Mesodermal cell (in vitro differentiated cells): ENCODE results near the gene LCE2B.
"Not testable (repeated sequence)": the region's sequence is repeated elsewhere in the genome, so short reads cannot be mapped to it uniquely, and the experiment has no call there.

ENCODE experiments used
- H3K27ac ChIP-seq: 2 replicates; pipeline ENCODE4 v1.7.0; 2013; ENCODE audit warnings: mild to moderate bottlenecking, low read depth, low read length, moderate library complexity; ENCODE audit not compliant: severe bottlenecking
- H3K36me3 ChIP-seq: 2 replicates; pipeline ENCODE4 v1.7.1; 2013; ENCODE audit warnings: mild to moderate bottlenecking, low read length, moderate library complexity; ENCODE audit not compliant: control insufficient read depth, insufficient read depth
- H3K4me1 ChIP-seq: one replicate; pipeline ENCODE4 v1.7.1; 2013; ENCODE audit warnings: mild to moderate bottlenecking, low read length; ENCODE audit not compliant: insufficient read depth, control insufficient read depth, poor library complexity, severe bottlenecking
- H3K4me3 ChIP-seq: 2 replicates; pipeline ENCODE4 v1.7.0; 2013; ENCODE audit warnings: low read length, control low read depth, mild to moderate bottlenecking; ENCODE audit not compliant: insufficient read depth, poor library complexity, severe bottlenecking; ENCODE audit errors: extremely low read depth
- H3K9me3 ChIP-seq: 2 replicates; pipeline ENCODE4 v1.7.1; 2013; ENCODE audit warnings: mild to moderate bottlenecking, low read length, moderate library complexity; ENCODE audit not compliant: control insufficient read depth
- whole genome bisulfite sequencing, 2 experiments: methylation state at CpG; one replicate each; pipeline ENCODE4 v1.1.5; 2013; ENCODE audit warnings: missing lambda C conversion rate in 2 of 2; ENCODE audit not compliant: insufficient coverage in 2 of 2; 5-methylcytosine and 5-hydroxymethylcytosine counted together

The LCE2B gene

GRCh38 chr1:152667648-152668047 is 18.3 kb upstream of the LCE2B start:
- 78 to 93% methylated on average over 5 of the region's 5 CpGs for WGBS, 2 experiments
- Histone ChIP-seq H3K27ac (no peak overlapping the region), H3K36me3 (no peaks in the 10 kb centered on the region), H3K9me3 (peaks cover 68% of the 10 kb centered on the region), H3K4me1 (no peaks in the 10 kb centered on the region), H3K4me3 (no peak overlapping the region)

GRCh38 chr1:152673016-152673415 is 12.9 kb upstream of the LCE2B start:
- WGBS, 2 experiments, result 0 to 22% methylated on average over 1 of the region's 2 CpGs
- H3K4me3 ChIP-seq, result no peak overlapping the region
- no peaks in the 10 kb centered on the region for H3K4me1 ChIP-seq
- no peaks in the 10 kb centered on the region for H3K36me3 ChIP-seq
- peaks cover 42% of the 10 kb centered on the region for H3K9me3 ChIP-seq
- H3K27ac ChIP-seq, result no peak overlapping the region

- not testable (repeated sequence) for H3K4me3 ChIP-seq, H3K36me3 ChIP-seq, H3K4me1 ChIP-seq, H3K27ac ChIP-seq
- H3K9me3 ChIP-seq, result peaks cover 45% of the 10 kb centered on the region
- WGBS, 2 experiments, result 29 to 38% methylated on average over 1 of the region's 3 CpGs
Measured at GRCh38 chr1:152674983-152675382, 10.9 kb upstream of the LCE2B start, which contains the start of gene LCE2C. LCE2C (plus strand) TSS chr1:152675279; CDS start chr1:152676016, 737 bp downstream.

GRCh38 chr1:152679459-152679858 is 6.5 kb upstream of the LCE2B start:
- H3K36me3 ChIP-seq, result no peaks in the 10 kb centered on the region
- peaks cover 60% of the 10 kb centered on the region for H3K9me3 ChIP-seq
- no peaks in the 10 kb centered on the region for H3K4me1 ChIP-seq
- H3K27ac ChIP-seq, result no peak overlapping the region
- 48 to 84% methylated on average over 2 to 5 of the region's 6 CpGs for WGBS, 2 experiments
- no peak overlapping the region for H3K4me3 ChIP-seq

GRCh38 chr1:152681616-152682015 is 4.3 kb upstream of the LCE2B start:
- Histone ChIP-seq H3K9me3 (peaks cover 56% of the 10 kb centered on the region), H3K36me3 (no peaks in the 10 kb centered on the region), H3K27ac (no peak overlapping the region), H3K4me3 (no peak overlapping the region), H3K4me1 (no peaks in the 10 kb centered on the region)
- WGBS, 2 experiments, result 30 to 56% methylated on average over 1 of the region's 2 CpGs

GRCh38 chr1:152683846-152684245 is 2.1 kb upstream of the LCE2B start:
- Histone ChIP-seq H3K4me3 (no peak overlapping the region), H3K9me3 (peaks cover 55% of the 10 kb centered on the region), H3K4me1 (no peaks in the 10 kb centered on the region), H3K36me3 (no peaks in the 10 kb centered on the region), H3K27ac (no peak overlapping the region)

GRCh38 chr1:152697701-152698600 is 12.0 kb downstream of the LCE2B start, which contains the start of gene LCE2A:
LCE2A (plus strand) TSS chr1:152698345; CDS start chr1:152698902, 557 bp downstream.
- H3K27ac ChIP-seq, result no peak within 1 kb of the TSS
- no peaks in the 10 kb centered on the region for H3K36me3 ChIP-seq
- no CpG with 5 or more reads among the region's 4 CpGs for WGBS, 2 experiments
- H3K4me3 ChIP-seq, result no peak within 1 kb of the TSS
- H3K4me1 ChIP-seq, result no peaks in the 10 kb centered on the region
- H3K9me3 ChIP-seq, result peaks cover 28% of the 10 kb centered on the region

GRCh38 chr1:152699746-152700145 is 13.8 kb downstream of the LCE2B start:
- no peak overlapping the region for H3K27ac ChIP-seq
- H3K9me3 ChIP-seq, result peaks cover 32% of the 10 kb centered on the region
- H3K4me1 ChIP-seq, result no peaks in the 10 kb centered on the region
- 74 to 100% methylated on average over 1 to 2 of the region's 4 CpGs for WGBS, 2 experiments
- no peaks in the 10 kb centered on the region for H3K36me3 ChIP-seq
- no peak overlapping the region for H3K4me3 ChIP-seq

GRCh38 chr1:152707860-152708259 is 21.9 kb downstream of the LCE2B start, which contains the start of gene LCE4A:
LCE4A (plus strand) TSS chr1:152708160; CDS start chr1:152709076, 916 bp downstream.
- H3K36me3 ChIP-seq, result no peaks in the 10 kb centered on the region
- H3K9me3 ChIP-seq, result peaks cover 42% of the 10 kb centered on the region
- WGBS, 2 experiments, result 40 to 86% methylated on average over 1 of the region's 2 CpGs
- H3K27ac ChIP-seq, result no peak within 1 kb of the TSS
- no peaks in the 10 kb centered on the region for H3K4me1 ChIP-seq
- H3K4me3 ChIP-seq, result no peak within 1 kb of the TSS

GRCh38 chr1:152718238-152718637 is 32.3 kb downstream of the LCE2B start:
- Histone ChIP-seq H3K4me3 (no peak overlapping the region), H3K4me1 (no peaks in the 10 kb centered on the region), H3K9me3 (peaks cover 62% of the 10 kb centered on the region), H3K27ac (no peak overlapping the region), H3K36me3 (no peaks in the 10 kb centered on the region)

- no peak overlapping the region for H3K27ac ChIP-seq
- no peaks in the 10 kb centered on the region for H3K4me1 ChIP-seq
- no peaks in the 10 kb centered on the region for H3K36me3 ChIP-seq
- peaks cover 57% of the 10 kb centered on the region for H3K9me3 ChIP-seq
- H3K4me3 ChIP-seq, result no peak overlapping the region
Measured at GRCh38 chr1:152725261-152725660, 39.3 kb downstream of the LCE2B start.
